ENCODE data around the gene CHST12.
A peak's percentile ranks its signal among the peaks of the same experiment; 100 is the strongest.

- no peak for TF ChIP-seq POLR2A (IDR thresholded peaks at IDR 0.05)
- no peak for TF ChIP-seq POLR2AphosphoS5 (IDR thresholded peaks at IDR 0.05)
- no peak for TF ChIP-seq CTCF (IDR thresholded peaks at IDR 0.05)
- TF ChIP-seq EP300 (IDR thresholded peaks at IDR 0.05) = peak in 1 of 4 donors; percentile 16
Observed at GRCh38 chr7:2411815-2412586, 8.6 kb downstream of the CHST12 start.
